Cortex of kidney (tissue), 1 donor: Measurements from ENCODE around the gene ASMTL.
"Not testable (repeated sequence)": the region's sequence is repeated elsewhere in the genome, so short reads cannot be mapped to it uniquely, and the experiment has no call there.

ENCODE experiments used
- DNase-seq: peaks from one replicate; lab custom pipeline; 2025; lab: John Stamatoyannopoulos, UW

The ASMTL gene

GRCh38 chrX:1453951-1454785 is 1.5 kb upstream of the ASMTL start:
- DNase-seq: no peak

GRCh38 chrX:1453395-1453783 is 680 bp upstream of the ASMTL start:
- DNase-seq: no peak

- no peak for DNase-seq
Measured at GRCh38 chrX:1451661-1452515, 821 bp downstream of the ASMTL start.

- DNase-seq: no peak
Measured at GRCh38 chrX:1451251-1451660, 1.5 kb downstream of the ASMTL start.

GRCh38 chrX:1450361-1451161 is 2.1 kb downstream of the ASMTL start:
- no peak for DNase-seq

- no peak for DNase-seq
Measured at GRCh38 chrX:1449823-1450149, 2.9 kb downstream of the ASMTL start.

- DNase-seq: no peak
Measured at GRCh38 chrX:1449036-1449822, 3.5 kb downstream of the ASMTL start.

- not testable (repeated sequence) for DNase-seq
Measured at GRCh38 chrX:1448573-1449001, 4.1 kb downstream of the ASMTL start.

GRCh38 chrX:1447969-1448572 is 4.6 kb downstream of the ASMTL start:
- DNase-seq: not testable (repeated sequence)

GRCh38 chrX:1446984-1447968 is 5.4 kb downstream of the ASMTL start:
- DNase-seq: not testable (repeated sequence)

GRCh38 chrX:1444561-1445500 is 7.9 kb downstream of the ASMTL start:
- no peak for DNase-seq

- no peak for DNase-seq
Measured at GRCh38 chrX:1443496-1444075, 9.1 kb downstream of the ASMTL start.

- no peak for DNase-seq
Measured at GRCh38 chrX:1442724-1443367, 9.9 kb downstream of the ASMTL start.

GRCh38 chrX:1442016-1442665 is 10.6 kb downstream of the ASMTL start:
- no peak for DNase-seq

GRCh38 chrX:1440506-1440905 is 12.2 kb downstream of the ASMTL start:
- no peak for DNase-seq

- DNase-seq: no peak
Measured at GRCh38 chrX:1435241-1435895, 17.3 kb downstream of the ASMTL start.

GRCh38 chrX:1434871-1435240 is 17.9 kb downstream of the ASMTL start:
- no peak for DNase-seq
